Heart left ventricle (tissue), 16 donors: ENCODE measurements around the gene IKZF3. TPM values are rescaled to one million over a fixed set of nuclear protein-coding genes. Genes with fewer than 3 reads are reported as not detected.
A peak's percentile ranks its signal among the peaks of the same experiment; 100 is the strongest.

Experiments
- ATAC-seq, 4 donors: fragments of 200-7000 bp; cut with Tn5 transposase; one replicate each; pipeline ENCODE4 v1.9.1; 2020 to 2022; ENCODE audit warnings: moderate library complexity in 4 of 4, mild to moderate bottlenecking in 3 of 4, moderate number of reproducible peaks in 1 of 4
- DNase-seq, 5 donors: peaks; one replicate each; pipeline ENCODE4 v3.0.0-alpha.2; 2020
- H3K27ac ChIP-seq, 12 donors: fragments of 200-600 bp; sonication (generic) in 4 of 12; one replicate each; pipeline versions ENCODE4 v1.5.0 to v1.8.0; 2016 to 2022; ENCODE audit warnings: mild to moderate bottlenecking in 2 of 12
- H3K27me3 ChIP-seq, 9 donors: fragments of 200-600 bp; sonication (generic) in 2 of 9; one replicate each; pipeline versions ENCODE4 v1.5.1 to v1.8.0; 2016 to 2022; ENCODE audit warnings: mild to moderate bottlenecking in 3 of 9
- H3K36me3 ChIP-seq, 9 donors: fragments of 200-600 bp; sonication (generic) in 2 of 9; one replicate each; pipeline versions ENCODE4 v1.5.0 to v1.8.0; 2018 to 2022; ENCODE audit warnings: mild to moderate bottlenecking in 2 of 9
- H3K4me1 ChIP-seq, 12 donors: fragments of 200-600 bp; sonication (generic) in 4 of 12; one replicate each; pipeline versions ENCODE4 v1.5.0 to v1.8.0; 2016 to 2022; ENCODE audit warnings: mild to moderate bottlenecking in 3 of 12
- H3K4me3 ChIP-seq, 12 donors: fragments of 200-600 bp; sonication (generic) in 4 of 12; one replicate each; pipeline versions ENCODE4 v1.5.0 to v1.8.0; 2017 to 2022; ENCODE audit warnings: mild to moderate bottlenecking in 9 of 12, moderate library complexity in 4 of 12
- H3K9me3 ChIP-seq, 12 donors: fragments of 200-600 bp; sonication (generic) in 4 of 12; one replicate each; pipeline versions ENCODE4 v1.5.0 to v1.8.0; 2016 to 2022; ENCODE audit warnings: mild to moderate bottlenecking in 1 of 12
- CTCF ChIP-seq, 12 donors: fragments of 200-600 bp; sonication (generic) in 4 of 12; IDR thresholded peaks; one replicate each; pipeline versions ENCODE4 v1.5.0 to v1.8.0; 2018 to 2022; ENCODE audit warnings: antibody characterized with exemption in 12 of 12, mild to moderate bottlenecking in 5 of 12
- POLR2A ChIP-seq, 2 donors: fragments of 450-650 bp; IDR thresholded peaks; one replicate each; pipeline ENCODE4 v1.6.1; 2017; ENCODE audit warnings: antibody characterized with exemption in 2 of 2, mild to moderate bottlenecking in 2 of 2, moderate library complexity in 2 of 2
- whole genome bisulfite sequencing, 4 donors: extraction: QIAGEN DNeasy Blood & Tissue Kit in 2 of 4; methylation state at CpG; one replicate each; pipeline versions ENCODE4 v1.1.5 to v1.1.7; 2013 to 2018; 5-methylcytosine and 5-hydroxymethylcytosine counted together
- intact Hi-C, 10 donors: fragments of 100-400 bp; cut with DNase I; formaldehyde crosslinking; loops; one replicate each; pipeline versions ENCODE4 v1.11.1 to v1.14.2; 2022
- polyA plus RNA-seq, 2 donors: library from polyadenylated mRNA; stranded (reverse); fragments of 200-250 nt; gene quantifications; one replicate each; pipeline ENCODE4 v1.2.3, GENCODE V29; 2013
- total RNA-seq, 9 donors: library from RNA; depleted of rRNA in 2 of 9; stranded (reverse); fragments of >200 nt in 2 of 9; fragmentation: NEBNext Ultra II Directional in 3 of 9; extraction: Animal tissue kit (Norgen Biotek cat#: 25700) in 3 of 9; gene quantifications; one replicate each; pipeline versions ENCODE4 v1.1.0 to v1.2.4, GENCODE V29; 2016 to 2023
- donor health status: ischemic (EF 13 %, LVEDD 7.1; RV severe dilation, severe dysfunction).
- donor health status: healthy with polysubstance abuse.
- donor health status: DM: no; HTN: yes; CAD: no.
- donor health status: DM: no; HTN: no; CAD: no.
- donor health status: ischemic (EF 25% LVEDD 6.9; RV normal size, moderate dysfunction).
- donor health status: ischemic (EF 25% LVEDD 5.7; RV mildly dilated, moderate dysfunction).
- donor health status: healthy.
- donor health status: DM: yes; HTN: yes; CAD: no.
- donor health status: ischemic (EF 35%, LVEDD 5.7; RV mildly dilated, moderate dysfunction).
- donor health status: nonischemic (EF 11% LVEDD 7.7; RV severe dilation, severe dysfunction).
- donor health status: DM: yes; HTN: yes; CAD: no.
- donor health status: PGD.
- donor health status: ischemic (EF 29% LVEDD 5.4; RV normal size, mild dysfunction).
- donor health status: nonischemic (EF 23%, LVEDD 6.1; RV moderate dilation, normal function).

The IKZF3 gene
- total and polyA plus RNA-seq, 11 donors, result 0.07 to 6.9 (median 0.21) TPM

DNA sequence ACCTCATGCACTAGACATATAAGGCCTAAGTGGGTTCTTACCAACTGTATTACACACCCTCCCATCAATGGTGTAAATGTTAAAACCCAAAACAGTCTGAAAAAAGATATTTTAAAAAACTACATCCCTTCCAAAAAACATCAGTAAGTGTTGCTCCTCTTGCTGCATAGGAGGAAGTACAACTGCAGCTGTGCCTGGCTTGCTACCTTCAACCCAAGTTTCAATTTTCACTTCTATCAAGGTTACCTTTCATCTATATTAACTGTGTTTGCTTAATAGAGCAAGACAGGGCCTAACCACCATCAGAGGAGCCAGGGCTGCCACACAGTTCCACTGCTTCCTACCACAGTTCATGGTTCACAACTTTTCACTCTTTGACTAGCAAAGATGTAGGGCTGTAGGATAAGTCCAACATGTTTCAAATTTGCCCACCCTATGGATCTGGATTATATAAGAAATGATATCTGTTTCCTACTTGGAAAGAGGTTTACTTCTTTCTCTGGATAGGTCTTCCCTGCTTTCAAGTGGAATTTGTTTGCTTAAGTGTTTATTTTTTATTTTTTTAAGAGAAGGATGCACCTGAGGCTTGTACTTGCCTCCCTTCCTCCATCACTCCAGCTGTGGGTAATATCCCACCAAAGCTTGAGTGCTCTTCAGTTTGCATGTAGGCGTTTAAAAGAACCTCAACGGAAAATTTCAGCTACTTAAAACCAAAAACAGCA is 69.7 kb downstream of the IKZF3 start:
- WGBS, 4 donors, result 79 to 85% (median 83%) methylated on average over 2 of the region's 2 CpGs
- H3K27ac ChIP-seq, result peak overlapping the region in 1 of 12 donors; percentile 56
- ATAC-seq, result no peak
- no peak for DNase-seq
- intact Hi-C loops, result no loop called here
- no peaks in the 10 kb centered on the region for H3K36me3 ChIP-seq
- no peaks in the 10 kb centered on the region for H3K4me1 ChIP-seq
- no peak overlapping the region for H3K4me3 ChIP-seq
- TF ChIP-seq POLR2A (IDR thresholded peaks at IDR 0.05), result no peak
- no peak for TF ChIP-seq CTCF (IDR thresholded peaks at IDR 0.05)
- H3K9me3 ChIP-seq, result no peaks in the 10 kb centered on the region
- H3K27me3 ChIP-seq, result peaks cover 0 to 19% (median 6%) of the 10 kb centered on the region in 9 donors

GRCh38 chr17:39793301-39793872 is 70.7 kb downstream of the IKZF3 start:
- WGBS, 4 donors, result 52 to 61% (median 53%) methylated on average over 3 of the region's 3 CpGs
- Histone ChIP-seq H3K27ac (peak overlapping the region in 1 of 12 donors; percentile 56), H3K36me3 (no peaks in the 10 kb centered on the region), H3K4me1 (no peaks in the 10 kb centered on the region), H3K9me3 (no peaks in the 10 kb centered on the region), H3K4me3 (no peak overlapping the region), H3K27me3 (peaks cover 0 to 25% (median 6%) of the 10 kb centered on the region in 9 donors)
- DNase-seq, result no peak
- no peak for ATAC-seq
- TF ChIP-seq CTCF (IDR thresholded peaks at IDR 0.05) (no peak), POLR2A (IDR thresholded peaks at IDR 0.05) (no peak)
- intact Hi-C loops, result no loop called here

DNA sequence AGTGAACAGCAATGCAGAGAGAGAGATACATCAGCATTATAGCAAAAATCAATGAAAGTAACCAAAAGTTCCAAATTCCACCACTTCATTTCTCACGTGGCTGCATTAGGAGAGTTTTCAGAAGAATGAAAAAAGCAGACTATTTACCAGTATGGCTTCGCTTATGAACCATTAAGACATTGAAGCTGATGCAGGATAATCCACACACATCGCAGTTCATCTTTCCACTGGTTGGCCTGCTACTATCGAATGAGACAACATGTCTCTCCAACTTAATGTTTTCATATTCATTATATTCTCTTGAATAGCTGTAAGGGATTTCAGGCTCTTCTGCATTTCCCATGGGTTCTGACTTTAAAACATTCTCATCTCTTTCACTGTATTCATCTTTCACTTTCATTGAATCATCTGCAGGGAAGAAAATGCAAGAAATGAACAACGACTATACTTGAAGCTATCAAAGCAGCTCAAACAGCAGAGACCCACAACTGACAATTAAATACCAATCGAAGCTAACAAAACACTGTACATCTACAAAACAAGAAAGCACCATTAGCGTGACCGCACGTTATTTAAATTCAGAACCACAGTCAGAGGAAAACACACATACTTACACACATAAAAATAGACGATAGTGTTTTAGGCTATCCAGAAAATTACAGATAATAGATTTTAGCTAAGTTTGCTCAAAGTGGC is 71.4 kb downstream of the IKZF3 start:
- ATAC-seq, result no peak
- Histone ChIP-seq H3K4me3 (no peak overlapping the region), H3K27me3 (peaks cover 0 to 25% (median 6%) of the 10 kb centered on the region in 9 donors), H3K36me3 (no peaks in the 10 kb centered on the region), H3K9me3 (no peaks in the 10 kb centered on the region), H3K27ac (peak overlapping the region in 1 of 12 donors; percentile 56), H3K4me1 (no peaks in the 10 kb centered on the region)
- intact Hi-C loops, result no loop called here
- WGBS, 4 donors, result 83 to 90% (median 86%) methylated on average over 10 of the region's 10 CpGs
- TF ChIP-seq CTCF (IDR thresholded peaks at IDR 0.05) (no peak), POLR2A (IDR thresholded peaks at IDR 0.05) (no peak)
- DNase-seq, result no peak
